Forelimb muscle (tissue), 1 donor: ENCODE measurements around the gene GPR146. TPM values are rescaled to one million over a fixed set of nuclear protein-coding genes. Genes with fewer than 3 reads are reported as not detected.

ENCODE experiments used
- DNase-seq: peaks from one replicate; pipeline ENCODE4 v3.0.0-alpha.2; 2013; ENCODE audit warnings: low read depth
- polyA plus RNA-seq: library from polyadenylated mRNA; unstranded; fragments of 120-200 nt; gene quantifications from one replicate; pipeline ENCODE4 v1.2.1, GENCODE V29; 2013; ENCODE audit not compliant: insufficient read length

Gene GPR146
- polyA plus RNA-seq, 1 donor, result 4.4 TPM

DNA sequence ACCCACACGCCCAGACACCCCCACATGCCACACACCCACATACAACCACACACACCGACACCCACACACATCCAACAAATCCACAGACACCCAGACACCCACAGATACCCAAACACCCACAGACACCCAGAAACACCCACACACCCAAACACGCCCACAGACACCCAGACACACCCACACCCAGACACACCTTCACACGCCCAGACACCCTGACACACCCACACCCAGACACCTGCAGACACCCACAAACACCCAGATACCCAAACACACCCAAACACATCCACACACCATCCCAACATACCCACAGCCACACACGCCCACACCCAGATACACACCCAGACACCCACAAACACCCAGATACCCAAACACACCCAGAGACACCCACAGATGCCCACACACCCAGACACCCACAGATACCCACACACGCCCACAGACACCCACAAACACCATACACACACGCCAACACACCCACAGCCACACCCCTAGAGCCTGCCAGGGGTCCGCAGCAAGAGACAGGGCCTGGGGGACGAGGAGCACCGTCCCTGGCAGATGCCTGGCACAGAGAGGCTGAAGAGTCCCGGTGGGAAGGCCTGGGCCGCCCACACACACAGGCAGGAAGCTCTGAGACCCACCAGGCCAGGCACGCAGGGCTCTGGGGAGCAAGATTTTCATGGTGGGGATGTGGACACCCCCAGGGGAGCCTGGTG lies 32.9 kb upstream of the GPR146 start:
- DNase-seq, result no peak

DNA sequence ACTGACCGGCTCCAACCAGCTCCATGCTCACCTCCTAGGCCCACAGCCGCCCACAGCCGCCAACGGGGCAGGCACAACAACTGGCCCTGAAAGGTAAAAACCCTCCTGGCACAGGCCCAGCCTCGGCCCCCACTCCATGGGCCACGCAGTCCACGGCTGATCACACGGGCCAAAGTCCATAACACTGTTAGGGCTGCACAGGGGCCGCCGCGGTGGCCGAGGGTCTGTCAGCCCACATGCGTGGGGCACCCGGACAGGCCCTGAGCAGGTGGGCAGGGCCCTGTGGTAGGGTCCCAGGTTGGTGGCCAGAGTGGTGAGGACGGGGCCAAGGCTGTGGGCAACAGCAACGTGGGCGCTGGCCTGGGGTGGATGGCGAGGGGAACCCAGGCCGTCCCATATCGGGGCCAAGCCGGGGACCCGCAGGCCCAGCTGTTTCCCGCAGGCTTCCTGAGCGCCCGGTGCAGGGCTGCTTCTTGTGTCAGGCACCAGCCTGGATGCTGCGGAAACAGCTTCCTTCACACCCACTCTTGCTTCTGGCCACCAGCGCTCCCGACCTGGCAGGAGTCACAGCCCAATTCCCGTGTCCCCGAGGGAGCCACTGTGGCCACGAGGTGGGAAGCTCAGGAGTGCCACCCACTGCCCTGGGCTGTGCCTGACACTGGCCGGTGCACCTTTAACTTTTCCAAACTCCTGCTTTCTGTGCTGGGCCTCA lies 32.2 kb upstream of the GPR146 start:
- DNase-seq, result no peak

- DNase-seq, result no peak
These were observed 31.6 kb upstream of the GPR146 start for GRCh38 chr7:1012716-1013095.

GRCh38 chr7:1013581-1013980 lies 30.8 kb upstream of the GPR146 start:
- no peak for DNase-seq

GRCh38 chr7:1014681-1015080 lies 29.7 kb upstream of the GPR146 start:
- no peak for DNase-seq

DNA sequence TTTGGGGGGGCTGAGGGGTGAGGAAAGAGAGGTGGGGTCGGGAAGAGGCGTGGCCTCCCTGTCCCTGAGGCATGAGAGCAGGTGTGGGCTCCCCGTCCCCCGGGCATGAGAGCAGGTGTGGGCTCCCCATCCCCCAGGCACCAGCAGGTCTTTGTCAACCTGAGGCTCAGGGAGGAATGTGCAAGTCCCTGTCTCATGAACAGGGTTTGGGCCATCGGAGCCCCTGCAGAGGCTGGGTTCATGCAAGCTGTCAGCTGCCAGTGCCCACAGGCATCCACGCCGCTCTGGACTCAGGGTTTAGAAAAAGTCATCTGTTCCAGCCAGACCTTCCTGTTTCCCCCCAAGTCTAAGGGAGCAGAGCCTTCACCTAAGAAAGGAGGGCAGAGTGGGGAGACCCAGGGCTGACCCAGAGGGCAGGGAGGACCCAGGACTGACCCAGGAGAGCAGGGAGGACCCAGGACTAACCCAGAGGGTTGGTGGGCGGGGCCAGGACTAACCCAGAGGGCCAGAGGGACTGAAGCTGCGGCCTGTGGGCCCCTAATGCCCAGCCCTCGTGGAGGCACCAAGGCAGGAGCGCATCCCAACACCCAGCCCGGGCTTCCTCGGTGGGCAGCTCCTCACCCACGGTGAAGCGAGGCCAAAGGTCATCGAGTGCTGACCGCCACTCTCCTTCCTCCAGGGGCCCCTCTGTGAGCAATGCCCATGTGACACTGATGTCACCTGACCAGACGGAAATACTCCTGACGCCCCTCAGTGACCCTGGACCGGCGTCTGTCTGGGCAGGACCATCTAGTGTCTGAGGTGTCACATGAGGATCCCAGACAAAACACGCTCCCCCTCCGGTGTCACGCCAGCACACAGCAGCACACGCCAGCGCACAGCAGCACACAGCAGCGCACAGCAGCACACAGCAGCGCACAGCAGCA lies 28.9 kb upstream of the GPR146 start:
- DNase-seq, result no peak

DNA sequence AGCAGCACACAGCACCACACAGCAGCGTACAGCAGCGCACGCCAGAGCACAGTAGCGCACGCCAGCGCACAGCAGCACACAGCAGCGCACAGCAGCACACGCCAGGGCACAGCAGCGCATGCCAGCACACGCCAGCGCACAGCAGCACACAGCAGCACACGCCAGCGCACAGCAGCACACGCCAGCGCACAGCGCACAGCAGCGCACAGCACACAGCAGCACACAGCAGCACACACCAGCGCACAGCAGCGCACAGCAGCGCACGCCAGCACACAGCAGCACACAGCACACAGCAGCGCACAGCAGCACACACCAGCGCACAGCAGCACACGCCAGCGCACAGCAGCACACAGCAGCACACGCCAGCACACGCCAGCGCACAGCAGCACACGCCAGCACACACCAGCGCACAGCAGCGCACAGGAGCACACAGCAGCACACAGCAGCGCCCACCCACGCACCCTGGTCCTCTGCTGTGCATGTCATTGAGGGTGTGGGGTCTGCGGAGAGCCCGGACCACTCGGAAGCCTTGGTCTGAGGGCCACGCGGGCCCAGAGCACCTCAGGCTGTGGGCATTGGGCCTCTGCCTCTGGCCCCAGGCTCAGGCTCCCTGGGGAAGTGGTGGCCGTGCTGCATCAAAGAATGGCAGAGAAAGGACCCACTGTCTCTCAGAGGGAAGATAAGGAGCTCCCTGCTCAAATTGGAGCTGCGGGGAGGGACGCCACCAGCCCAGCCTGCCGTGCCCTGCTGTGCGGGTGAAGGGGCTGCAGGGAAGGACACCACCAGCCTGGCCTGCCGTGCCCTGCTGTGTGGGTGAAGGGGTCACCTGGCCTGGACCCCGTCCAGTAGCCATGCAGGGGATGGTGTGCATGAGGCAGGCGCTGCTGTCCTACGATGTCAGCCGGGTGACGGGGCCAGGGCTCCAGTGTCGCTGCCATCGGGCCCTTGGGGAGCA lies 27.5 kb upstream of the GPR146 start:
- no peak for DNase-seq

DNA sequence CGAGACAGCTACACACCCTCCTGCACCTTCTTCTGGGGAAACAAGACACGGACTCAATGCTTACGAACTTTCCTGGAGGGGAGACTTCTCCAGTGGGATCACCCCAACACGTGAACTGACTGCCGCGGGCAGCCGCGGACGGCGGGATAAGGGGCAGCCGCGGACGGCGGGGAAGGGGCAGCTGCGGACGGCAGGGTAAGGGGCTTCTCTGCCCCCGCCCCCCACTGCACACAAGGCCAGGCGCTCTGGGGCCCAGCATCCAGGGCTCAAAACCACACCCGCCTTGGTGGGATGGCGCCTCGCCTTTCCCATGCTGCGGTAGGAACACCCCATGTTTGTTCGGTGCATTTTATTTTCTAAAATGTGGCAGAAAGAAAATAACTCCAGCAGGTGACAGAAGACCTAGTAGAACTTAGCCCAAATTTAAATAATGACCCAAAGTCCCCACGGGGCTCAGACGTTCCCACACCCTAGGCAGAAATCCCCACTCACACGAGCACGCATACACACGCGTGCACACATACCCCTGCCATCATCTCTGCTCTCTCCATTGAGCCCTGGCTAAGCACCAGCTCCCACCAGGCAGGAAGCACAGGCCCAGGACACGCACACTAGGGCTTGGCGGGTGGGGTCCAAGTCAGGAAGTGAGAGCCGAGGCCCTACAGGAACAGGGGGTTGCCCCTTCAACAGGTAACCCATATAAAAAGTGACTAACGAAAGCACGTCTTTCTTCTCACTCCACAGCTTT lies 26.6 kb upstream of the GPR146 start:
- no peak for DNase-seq

GRCh38 chr7:1018334-1018695 lies 26.0 kb upstream of the GPR146 start:
- DNase-seq, result no peak

DNA sequence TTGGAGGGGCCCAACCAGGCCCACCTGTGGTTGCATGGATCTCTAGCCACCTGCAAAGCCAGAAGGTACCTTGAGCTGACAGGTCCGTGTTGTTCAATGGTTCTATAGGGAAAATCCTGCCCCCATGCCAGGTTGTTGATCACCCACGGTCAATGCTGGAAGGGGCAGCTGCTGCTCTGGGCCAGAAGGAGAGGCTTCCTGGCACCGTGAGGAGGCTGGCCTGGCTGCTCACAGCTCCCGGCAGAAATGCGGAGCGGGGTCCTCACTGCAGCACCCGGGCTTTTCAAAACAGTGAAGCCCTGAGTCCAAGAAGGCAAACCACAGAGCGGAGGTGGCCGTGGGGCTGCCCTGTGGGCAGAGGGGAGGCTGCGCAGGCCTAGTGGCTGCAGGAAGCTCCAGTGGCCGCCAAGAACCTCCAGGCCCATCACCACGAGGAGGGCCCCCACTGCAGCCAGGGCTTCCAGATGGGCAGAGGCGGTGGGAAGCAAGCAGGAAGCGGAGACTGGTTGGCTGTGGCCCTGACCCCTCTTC lies 25.0 kb upstream of the GPR146 start:
- DNase-seq, result no peak

DNA sequence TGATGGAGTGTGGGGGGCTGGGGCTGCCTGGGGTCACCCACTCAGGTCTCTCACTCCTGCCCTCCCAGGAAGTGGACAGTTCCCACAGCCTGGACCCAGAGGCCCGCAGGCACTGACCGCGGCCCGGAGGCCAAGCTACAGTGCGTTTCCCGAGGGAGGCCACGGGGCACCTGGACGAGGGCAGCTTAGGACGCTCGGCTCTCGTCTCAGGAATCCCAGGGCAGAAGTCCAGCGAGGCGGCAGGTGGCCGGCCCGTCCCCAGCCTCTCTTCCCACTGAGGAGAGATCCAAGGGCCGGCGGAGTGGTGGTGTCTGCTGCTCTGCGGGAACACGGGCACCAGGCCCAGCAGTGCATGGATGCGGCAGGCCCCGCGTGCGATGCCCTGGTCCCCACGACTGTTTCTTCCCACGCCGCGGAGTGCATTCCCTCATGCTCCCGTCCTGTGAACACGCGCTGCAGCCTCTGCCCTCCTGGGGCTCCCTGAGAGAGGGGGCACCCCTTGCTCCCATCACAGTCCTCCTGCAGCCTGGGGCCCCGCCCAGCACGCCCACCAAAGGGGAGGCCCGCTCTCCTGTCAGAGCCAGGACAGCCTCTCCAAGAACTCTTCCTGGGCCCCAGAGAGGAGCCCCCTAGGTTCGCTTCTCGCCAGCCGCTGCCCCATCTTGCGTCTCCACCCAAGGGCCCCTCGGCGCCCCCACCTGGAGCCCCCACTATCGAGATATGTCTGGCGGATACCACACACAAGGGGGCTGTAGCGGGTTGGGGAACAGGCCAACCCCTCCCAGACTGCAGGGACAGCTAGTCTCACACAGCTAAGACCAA lies 24.3 kb upstream of the GPR146 start:
- DNase-seq, result no peak

- no peak for DNase-seq
These were observed 23.5 kb upstream of the GPR146 start for GRCh38 chr7:1020849-1021251.

DNA sequence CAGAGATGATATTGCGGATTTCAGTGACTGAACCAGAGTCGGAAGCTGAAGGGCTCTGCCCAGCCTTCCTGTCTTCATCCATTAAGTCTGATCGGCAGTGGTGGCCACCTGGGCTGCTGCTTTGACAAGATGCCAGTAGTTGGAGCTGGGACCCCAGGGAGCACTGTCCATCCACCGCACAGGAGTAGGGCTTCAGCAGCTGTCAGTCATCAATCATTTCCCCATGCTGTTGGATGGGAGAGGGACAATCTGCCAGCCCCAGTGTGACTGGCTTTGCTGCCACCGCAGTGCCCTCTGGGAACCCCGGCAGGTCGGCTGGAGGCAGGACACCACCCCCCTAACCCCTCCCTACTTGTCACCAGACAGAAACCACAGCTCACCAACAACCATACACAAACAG lies 23.0 kb upstream of the GPR146 start:
- no peak for DNase-seq

DNA sequence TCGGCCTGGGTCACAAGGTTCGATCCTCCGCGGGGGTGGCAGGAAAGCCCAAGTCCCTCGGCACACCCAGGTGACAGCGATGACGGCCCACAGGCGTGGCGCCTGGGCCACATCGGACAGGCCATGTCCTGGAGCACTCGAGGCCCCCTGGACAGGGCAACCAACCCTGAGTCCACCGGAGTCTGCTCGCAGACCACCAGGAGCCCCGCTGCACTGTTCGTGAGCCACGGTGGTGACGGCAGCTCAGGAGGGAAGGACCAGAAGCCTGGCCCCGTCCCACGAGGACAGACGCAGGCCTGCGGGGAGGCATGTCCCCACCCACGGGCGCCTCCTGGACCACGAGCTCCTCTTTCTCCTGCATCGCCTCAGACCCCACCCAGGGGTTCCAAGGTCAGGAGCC lies 22.4 kb upstream of the GPR146 start:
- no peak for DNase-seq

DNA sequence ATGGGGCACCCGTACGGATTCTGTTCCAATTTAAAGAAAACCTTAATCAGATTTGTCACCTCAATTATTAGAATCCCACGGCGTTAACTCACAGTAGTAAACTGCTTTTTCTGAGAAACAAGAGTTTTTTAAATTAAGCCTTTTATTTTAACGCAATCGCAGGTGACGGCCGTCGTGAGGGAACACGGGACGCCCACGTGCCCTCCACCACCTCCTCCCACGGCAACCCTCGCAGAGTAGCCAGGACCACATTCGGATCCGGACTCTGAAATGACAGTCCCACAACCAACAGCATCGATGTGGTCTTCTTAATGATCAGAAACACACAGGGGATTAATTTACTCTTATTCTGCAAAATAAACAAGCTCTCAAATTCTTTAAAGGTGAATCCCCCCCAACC lies 22.0 kb upstream of the GPR146 start:
- DNase-seq, result no peak

DNA sequence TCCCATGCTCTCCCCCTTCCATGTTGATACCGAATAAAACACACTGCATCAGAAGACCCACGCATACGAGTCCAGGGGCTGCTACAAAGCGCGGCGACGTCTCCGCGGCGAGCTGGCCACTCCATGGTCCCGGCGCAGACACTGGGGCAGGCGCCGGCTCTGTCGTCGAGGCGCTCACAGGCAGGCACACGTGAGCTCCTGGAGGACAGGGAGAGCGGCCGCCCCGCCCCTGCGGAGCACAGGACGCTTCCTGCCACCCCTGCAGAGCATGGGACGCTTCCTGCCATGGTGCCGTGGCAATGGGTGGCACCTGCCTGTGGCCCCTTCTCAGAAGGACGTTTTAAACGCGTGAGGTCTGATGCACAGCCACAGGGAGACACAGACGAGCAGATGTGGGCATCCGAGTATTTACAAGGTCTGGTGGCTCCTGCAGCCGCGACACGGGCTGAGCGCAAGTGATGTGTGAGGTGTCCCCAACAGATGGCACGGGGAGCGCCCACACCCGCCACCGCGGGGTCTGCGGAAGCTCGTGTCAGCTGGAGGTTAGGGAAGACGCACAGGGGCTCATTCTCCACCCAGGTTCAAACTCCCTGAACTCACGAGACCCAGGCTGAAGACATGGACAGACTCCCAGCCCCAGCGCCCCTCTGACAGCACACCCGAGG lies 21.4 kb upstream of the GPR146 start:
- no peak for DNase-seq

GRCh38 chr7:1024331-1024841 lies 20.0 kb upstream of the GPR146 start:
- no peak for DNase-seq

- no peak for DNase-seq
These were observed 19.2 kb upstream of the GPR146 start for GRCh38 chr7:1024876-1025742.
